Tibial nerve (tissue), 4 donors: ENCODE measurements around the gene CRABP2. TPM values are rescaled to one million over a fixed set of nuclear protein-coding genes. Genes with fewer than 3 reads are reported as not detected.

Source experiments
- DNase-seq, 2 donors: peaks; one replicate each; pipeline ENCODE4 v3.0.0-alpha.2; 2019; ENCODE audit warnings: low spot score in 2 of 2
- H3K27ac ChIP-seq, 4 donors: fragments of 200-600 bp; sonication (generic) in 3 of 4; one replicate each; pipeline ENCODE4 v1.5.1; 2017 to 2019; ENCODE audit warnings: mild to moderate bottlenecking in 1 of 4
- H3K27me3 ChIP-seq, 2 donors: fragments of 200-600 bp; sonication (generic) in 1 of 2; one replicate each; pipeline versions ENCODE4 v1.5.1 to v1.6.0; 2017 to 2019
- H3K36me3 ChIP-seq, 3 donors: fragments of 200-600 bp; sonication (generic); one replicate each; pipeline ENCODE4 v1.5.1; 2018 to 2019
- H3K4me1 ChIP-seq, 4 donors: fragments of 200-600 bp; sonication (generic) in 3 of 4; one replicate each; pipeline ENCODE4 v1.5.1; 2017 to 2019
- H3K4me3 ChIP-seq, 4 donors: fragments of 200-600 bp; sonication (generic) in 3 of 4; one replicate each; pipeline ENCODE4 v1.5.1; 2017 to 2019; ENCODE audit warnings: mild to moderate bottlenecking in 1 of 4, moderate library complexity in 1 of 4
- H3K9me3 ChIP-seq, 4 donors: fragments of 200-600 bp; sonication (generic) in 3 of 4; one replicate each; pipeline ENCODE4 v1.5.1; 2017 to 2019
- CTCF ChIP-seq, 5 experiments: fragments of 200-600 bp in 3 of 5; fragments of 450-650 bp in 2 of 5; sonication (generic) in 3 of 5; IDR thresholded peaks; one replicate each; pipeline ENCODE4 v1.5.1; 2016 to 2019; ENCODE audit warnings: antibody characterized with exemption in 5 of 5, mild to moderate bottlenecking in 3 of 5, moderate library complexity in 2 of 5
- EP300 ChIP-seq, 2 donors: sonication (generic); formaldehyde crosslinking; IDR thresholded peaks; one replicate each; pipeline ENCODE4 v1.6.1; 2017; ENCODE audit warnings: antibody characterized with exemption in 2 of 2, mild to moderate bottlenecking in 1 of 2
- POLR2A ChIP-seq, 2 donors: fragments of 450-650 bp; IDR thresholded peaks; one replicate each; pipeline ENCODE4 v1.6.1; 2017; ENCODE audit warnings: antibody characterized with exemption in 2 of 2, mild to moderate bottlenecking in 2 of 2, moderate library complexity in 2 of 2
- whole genome bisulfite sequencing, 2 donors: methylation state at CpG; one replicate each; pipeline ENCODE4 v1.1.5; 2018; 5-methylcytosine and 5-hydroxymethylcytosine counted together
- total RNA-seq, 4 donors: library from RNA; depleted of rRNA; stranded (reverse); fragments of >200 nt; gene quantifications; one replicate each; pipeline ENCODE4 v1.1.0, GENCODE V29; 2016

Gene CRABP2
- total RNA-seq, 4 donors from 2014 or later: 3.5 to 13.2 (median 5.0) TPM

- no peak for DNase-seq
- Histone ChIP-seq H3K27ac (peak within 1 kb of the TSS; percentile 95 to 100 (median 98)), H3K27me3 (no peaks in the 10 kb centered on the region), H3K36me3 (no peaks in the 10 kb centered on the region), H3K4me3 (peak within 1 kb of the TSS; percentile 67 to 99 (median 92)), H3K9me3 (no peaks in the 10 kb centered on the region), H3K4me1 (peaks cover 0 to 69% (median 44%) of the 10 kb centered on the region in 4 donors)
- WGBS, 2 donors: 0 to 1% methylated on average over 28 to 46 of the region's 48 CpGs
- TF ChIP-seq EP300 (IDR thresholded peaks at IDR 0.05): no peak
- TF ChIP-seq POLR2A (IDR thresholded peaks at IDR 0.05): peak; percentile 51 to 66
- TF ChIP-seq CTCF (IDR thresholded peaks at IDR 0.05): peak in 1 of 5 experiments; percentile 4
Measured at GRCh38 chr1:156751451-156751756, 46.0 kb upstream of the CRABP2 start, which contains the start of gene HDGF. Gene HDGF, minus strand, starts transcription at chr1:156751675. Its CDS starts 246 bp downstream, at chr1:156751429.

DNA sequence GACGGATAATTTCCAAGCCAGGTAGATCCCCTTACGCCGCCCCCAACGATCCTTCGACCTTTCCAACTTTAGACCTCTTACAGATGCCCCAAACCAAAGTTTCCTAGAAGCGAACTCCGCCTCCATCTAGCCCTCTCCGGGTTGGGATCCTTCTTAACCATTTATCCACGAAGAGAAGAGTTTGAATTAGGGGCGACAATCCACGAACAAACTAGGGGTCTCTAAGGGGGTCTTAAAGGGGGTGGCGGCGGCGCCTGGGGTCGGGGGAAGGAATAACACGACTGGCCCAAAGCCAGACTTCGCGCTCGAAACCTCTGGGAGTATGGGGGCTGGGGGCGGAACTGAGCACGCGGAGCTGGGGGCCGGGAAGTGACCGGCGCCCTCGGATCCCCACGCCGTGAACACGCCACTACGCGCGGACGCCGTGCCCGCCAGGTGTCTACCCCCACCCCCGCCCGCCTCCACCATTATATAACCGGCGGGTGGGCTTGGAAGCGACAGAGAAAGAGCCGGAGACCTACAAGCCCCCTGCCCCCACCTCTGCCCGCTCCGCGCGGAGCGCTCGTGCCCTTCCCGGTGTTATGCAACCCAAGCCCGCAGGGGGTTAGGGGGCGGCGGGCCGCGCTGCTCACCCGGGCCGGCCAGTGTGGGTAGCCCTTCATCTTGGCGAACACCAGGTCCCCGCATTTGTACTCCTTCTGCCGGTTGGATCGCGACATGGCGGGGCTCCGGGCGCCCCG is 45.5 kb upstream of the CRABP2 start:
- peak overlapping the region; percentile 95 to 100 (median 98) for H3K27ac ChIP-seq
- no peaks in the 10 kb centered on the region for H3K9me3 ChIP-seq
- peak; percentile 32 to 39 for DNase-seq
- 0% methylated on average over 26 to 38 of the region's 64 CpGs for WGBS, 2 donors
- H3K4me1 ChIP-seq: peaks cover 0 to 73% (median 49%) of the 10 kb centered on the region in 4 donors
- peak overlapping the region; percentile 67 to 99 (median 92) for H3K4me3 ChIP-seq
- no peaks in the 10 kb centered on the region for H3K27me3 ChIP-seq
- TF ChIP-seq CTCF (IDR thresholded peaks at IDR 0.05) (peak in 2 of 5 experiments; percentile 43 to 54), POLR2A (IDR thresholded peaks at IDR 0.05) (no peak), EP300 (IDR thresholded peaks at IDR 0.05) (peak in 1 of 2 donors; percentile 53)
- no peaks in the 10 kb centered on the region for H3K36me3 ChIP-seq

DNA sequence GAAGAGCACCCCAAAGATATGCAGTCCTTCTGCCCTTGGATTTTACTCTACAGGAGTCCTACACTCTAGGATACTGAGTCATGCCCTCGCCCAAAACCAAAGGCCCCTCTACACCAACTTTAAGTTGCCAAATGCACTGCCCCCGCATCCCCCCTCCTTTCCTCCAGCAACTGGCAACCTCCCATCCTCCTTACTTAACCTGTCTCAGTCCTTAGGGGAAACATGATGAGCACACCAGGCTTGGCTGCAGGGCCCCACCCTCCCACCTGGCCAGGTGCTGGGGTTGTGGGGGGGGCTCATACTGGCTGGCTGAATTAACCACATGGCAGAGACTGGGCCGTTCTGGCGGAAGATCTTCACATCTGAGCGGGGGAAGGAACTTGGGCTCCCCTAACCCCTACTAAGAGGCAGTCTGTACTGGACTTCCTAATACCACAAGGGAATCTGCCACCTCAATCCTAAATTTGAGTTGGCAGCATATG is 44.8 kb upstream of the CRABP2 start:
- peak overlapping the region; percentile 95 to 100 (median 98) for H3K27ac ChIP-seq
- no peaks in the 10 kb centered on the region for H3K9me3 ChIP-seq
- H3K4me1 ChIP-seq: peaks cover 0 to 73% (median 55%) of the 10 kb centered on the region in 4 donors
- peak overlapping the region; percentile 67 to 99 (median 92) for H3K4me3 ChIP-seq
- TF ChIP-seq CTCF (IDR thresholded peaks at IDR 0.05): no peak
- no peak for TF ChIP-seq POLR2A (IDR thresholded peaks at IDR 0.05)
- no peak for TF ChIP-seq EP300 (IDR thresholded peaks at IDR 0.05)
- peaks cover 0 to 2% (median 0%) of the 10 kb centered on the region in 3 donors for H3K36me3 ChIP-seq
- no peaks in the 10 kb centered on the region for H3K27me3 ChIP-seq
- no peak for DNase-seq
- WGBS, 2 donors: 3 to 4% methylated on average over 5 of the region's 5 CpGs

GRCh38 chr1:156749419-156750118 is 44.2 kb upstream of the CRABP2 start:
- Histone ChIP-seq H3K27me3 (no peaks in the 10 kb centered on the region), H3K9me3 (no peaks in the 10 kb centered on the region), H3K4me3 (peak overlapping the region; percentile 67 to 99 (median 92)), H3K27ac (peak overlapping the region; percentile 95 to 100 (median 98)), H3K36me3 (peaks cover 0 to 9% (median 0%) of the 10 kb centered on the region in 3 donors), H3K4me1 (peaks cover 0 to 75% (median 55%) of the 10 kb centered on the region in 4 donors)
- TF ChIP-seq EP300 (IDR thresholded peaks at IDR 0.05) (no peak), CTCF (IDR thresholded peaks at IDR 0.05) (no peak), POLR2A (IDR thresholded peaks at IDR 0.05) (no peak)
- 22 to 24% methylated on average over 8 of the region's 8 CpGs for WGBS, 2 donors
- DNase-seq: no peak
